HCT116 (cell line): ENCODE results near the gene GRHPR.

Source experiments
- CEBPB ChIP-seq: IDR thresholded peaks from 2 replicates; pipeline ENCODE4 v1.6.1; 2012; ENCODE audit warnings: low read depth
- CTCF ChIP-seq, 3 experiments: fragments of 200-600 bp in 1 of 3; sonication (generic) in 1 of 3; IDR thresholded peaks in 2 of 3; conservative IDR thresholded peaks in 1 of 3; 2 replicates each; pipeline ENCODE4 v1.5.1; 2012 to 2017; ENCODE audit warnings: low read depth in 2 of 3, low read length in 2 of 3, antibody characterized with exemption in 1 of 3, borderline replicate concordance in 1 of 3, control low read depth in 1 of 3, mild to moderate bottlenecking in 1 of 3, mixed read lengths in 1 of 3, mixed run types in 1 of 3, moderate library complexity in 1 of 3; ENCODE audit not compliant: insufficient read depth in 1 of 3
- EZH2phosphoT487 ChIP-seq: fragments of 200-600 bp; IDR thresholded peaks from 2 replicates; pipeline ENCODE4 v1.6.1; 2018; ENCODE audit warnings: antibody characterized with exemption, borderline replicate concordance
- FOSL1 ChIP-seq: IDR thresholded peaks from 2 replicates; pipeline ENCODE4 v1.6.1; 2012; ENCODE audit warnings: low read depth
- POLR2A ChIP-seq: IDR thresholded peaks from 2 replicates; pipeline ENCODE4 v1.7.0; 2011; ENCODE audit warnings: borderline replicate concordance; ENCODE audit not compliant: insufficient read depth, insufficient read length; ENCODE audit errors: extremely low read depth
- RAD21 ChIP-seq: IDR thresholded peaks from 2 replicates; pipeline ENCODE4 v1.6.1; 2012; ENCODE audit warnings: low read depth, mild to moderate bottlenecking
- YY1 ChIP-seq: IDR thresholded peaks from 2 replicates; pipeline ENCODE4 v1.6.1; 2011; ENCODE audit warnings: low read length, low read depth, moderate library complexity, mild to moderate bottlenecking; ENCODE audit not compliant: insufficient replicate concordance; ENCODE audit errors: extremely low read depth

GRCh38 chr9:37430841-37431597 is 8.5 kb downstream of the GRHPR start:
- TF ChIP-seq CTCF (IDR thresholded peaks at IDR 0.05 in 2 of 3, conservative IDR thresholded peaks at IDR 0.05 in 1 of 3; ENCODE audit: borderline replicate concordance in 1 of 3, insufficient read depth in 1 of 3, low read depth in 2 of 3, low read length in 2 of 3) (no peak), POLR2A (no peak), EZH2phosphoT487 (no peak), RAD21 (no peak), FOSL1 (no peak), CEBPB (no peak), YY1 (no peak)
